Measurements from ENCODE around the gene LNX1. TPM values are rescaled to one million over a fixed set of nuclear protein-coding genes. Genes with fewer than 3 reads are reported as not detected.

Gene LNX1
- total RNA-seq, 1 donor from 2014 or later = 3.3 TPM

DNA sequence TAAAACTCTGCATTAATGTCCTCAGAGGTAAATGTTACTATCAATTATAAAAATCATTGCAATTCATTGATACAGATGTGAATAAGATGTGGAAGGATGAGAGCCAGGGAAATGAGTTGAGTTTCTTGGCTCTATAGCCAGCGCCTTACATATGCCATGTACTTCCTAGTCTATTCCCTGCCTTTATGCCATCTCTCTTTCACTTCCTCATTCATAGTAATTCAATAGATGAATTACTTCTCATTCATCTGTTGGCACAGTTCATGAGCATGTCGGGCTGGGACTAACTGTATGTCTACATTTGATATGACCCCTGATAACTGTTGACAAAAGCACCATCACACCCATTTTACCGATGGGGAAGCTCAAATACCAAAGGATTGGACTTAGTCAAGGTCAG lies 55.7 kb downstream of the LNX1 start:
- TF ChIP-seq CTCF (conservative IDR thresholded peaks at IDR 0.05; ENCODE audit: low read depth, low read length) = no peak
- no peak overlapping the region for H3K4me3 ChIP-seq (ENCODE audit: low read depth, low read length)
- DNase-seq (ENCODE audit: low read depth) = no peak

DNA sequence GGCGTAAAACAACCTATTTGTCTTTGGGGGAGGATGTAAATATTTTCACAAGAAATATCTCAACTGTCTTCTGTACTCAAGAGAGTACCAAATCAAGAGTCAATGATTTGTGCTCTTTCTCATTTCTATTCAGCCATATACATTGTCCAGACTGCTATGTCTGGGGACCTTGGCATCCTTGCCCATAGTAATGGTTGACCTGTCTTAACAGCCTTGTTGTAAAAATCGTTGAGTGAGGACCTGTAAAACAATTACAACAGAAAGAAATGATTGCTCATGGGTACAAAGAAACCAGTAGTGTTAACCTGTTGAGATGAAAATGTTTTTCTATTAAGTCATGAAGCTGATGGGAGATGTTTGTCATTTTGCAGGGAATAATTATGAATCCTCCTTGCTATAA lies 56.6 kb downstream of the LNX1 start:
- H3K4me3 ChIP-seq (ENCODE audit: low read depth, low read length) = no peak overlapping the region
- no peak for DNase-seq (ENCODE audit: low read depth)
- no peak for TF ChIP-seq CTCF (conservative IDR thresholded peaks at IDR 0.05; ENCODE audit: low read depth, low read length)

- no peak for DNase-seq (ENCODE audit: low read depth)
- TF ChIP-seq CTCF (conservative IDR thresholded peaks at IDR 0.05; ENCODE audit: low read depth, low read length) = no peak
These were observed 58.8 kb downstream of the LNX1 start for GRCh38 chr4:53532521-53532920.

GRCh38 chr4:53531585-53532224 lies 59.6 kb downstream of the LNX1 start:
- no peak for TF ChIP-seq CTCF (conservative IDR thresholded peaks at IDR 0.05; ENCODE audit: low read depth, low read length)
- H3K4me3 ChIP-seq (ENCODE audit: low read depth, low read length) = no peak overlapping the region
- no peak for DNase-seq (ENCODE audit: low read depth)

More at GRCh38 chr4:53532521-53532920, 58.8 kb downstream of the LNX1 start:
- no peak overlapping the region for H3K4me3 ChIP-seq (ENCODE audit: low read depth, low read length)

DNA sequence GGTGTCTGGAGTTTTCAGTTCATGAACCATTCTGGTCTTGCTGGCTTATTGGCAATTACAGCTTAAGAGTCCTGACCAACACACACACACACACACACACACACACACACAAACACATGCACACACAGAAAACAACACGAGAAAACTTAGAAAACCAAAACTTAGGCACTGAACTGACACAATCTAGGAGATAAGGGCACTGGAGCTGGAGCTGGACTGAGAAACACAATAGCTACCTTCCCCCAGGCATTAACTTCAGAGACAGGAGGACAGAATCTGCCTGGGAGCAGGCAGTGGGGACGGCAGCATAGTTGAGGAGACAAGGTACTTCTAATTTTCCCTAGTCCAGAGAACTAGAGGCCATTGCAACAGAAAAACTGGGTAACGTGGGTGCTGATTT lies 62.3 kb downstream of the LNX1 start:
- no peak for TF ChIP-seq CTCF (conservative IDR thresholded peaks at IDR 0.05; ENCODE audit: low read depth, low read length)
- DNase-seq (ENCODE audit: low read depth) = no peak
- no peak overlapping the region for H3K4me3 ChIP-seq (ENCODE audit: low read depth, low read length)

DNA sequence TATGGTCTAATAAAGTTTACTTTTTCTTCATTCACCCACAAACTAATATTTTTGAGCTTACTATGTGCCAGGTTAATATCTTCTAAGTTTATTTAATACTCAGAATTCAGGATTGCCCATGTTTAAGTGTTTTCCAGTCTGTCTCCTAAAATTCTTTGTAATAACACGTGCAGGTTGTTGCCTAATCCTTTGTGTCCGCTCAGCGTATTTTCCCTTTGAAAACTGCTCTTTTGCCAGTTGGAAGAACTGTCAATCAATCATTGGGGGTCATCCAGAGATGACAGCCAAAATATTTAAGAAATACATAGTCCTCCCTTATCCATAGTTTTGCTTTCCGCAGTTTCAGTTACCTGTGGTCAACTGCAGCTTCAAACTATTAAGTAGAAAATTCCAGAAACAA lies 63.4 kb downstream of the LNX1 start:
- H3K4me3 ChIP-seq (ENCODE audit: low read depth, low read length) = no peak overlapping the region
- DNase-seq (ENCODE audit: low read depth) = no peak
- TF ChIP-seq CTCF (conservative IDR thresholded peaks at IDR 0.05; ENCODE audit: low read depth, low read length) = no peak

GRCh38 chr4:53527326-53527725 lies 64.0 kb downstream of the LNX1 start:
- no peak overlapping the region for H3K4me3 ChIP-seq (ENCODE audit: low read depth, low read length)
- no peak for TF ChIP-seq CTCF (conservative IDR thresholded peaks at IDR 0.05; ENCODE audit: low read depth, low read length)
- DNase-seq (ENCODE audit: low read depth) = no peak
